ENCODE data around the gene MCC. TPM values are rescaled to one million over a fixed set of nuclear protein-coding genes. Genes with fewer than 3 reads are reported as not detected.

MCC gene
- total RNA-seq, 4 donors from 2014 or later: 57.7 to 91.5 (median 76.0) TPM

GRCh38 chr5:113020461-113021273 is 467.6 kb downstream of the MCC start:
- no peak overlapping the region for H3K4me3 ChIP-seq (ENCODE audit: low read depth, poor library complexity, severe bottlenecking)
- 89 to 91% methylated on average over 11 of the region's 11 CpGs for WGBS, 2 donors
- intact Hi-C loops (cut with DNase I; ENCODE audit: low total_unique reads): no loop called here
- DNase-seq (ENCODE audit: low spot score in 2 of 2): no peak
- TF ChIP-seq CTCF (IDR thresholded peaks at IDR 0.05) (no peak), POLR2A (IDR thresholded peaks at IDR 0.05) (no peak)

DNA sequence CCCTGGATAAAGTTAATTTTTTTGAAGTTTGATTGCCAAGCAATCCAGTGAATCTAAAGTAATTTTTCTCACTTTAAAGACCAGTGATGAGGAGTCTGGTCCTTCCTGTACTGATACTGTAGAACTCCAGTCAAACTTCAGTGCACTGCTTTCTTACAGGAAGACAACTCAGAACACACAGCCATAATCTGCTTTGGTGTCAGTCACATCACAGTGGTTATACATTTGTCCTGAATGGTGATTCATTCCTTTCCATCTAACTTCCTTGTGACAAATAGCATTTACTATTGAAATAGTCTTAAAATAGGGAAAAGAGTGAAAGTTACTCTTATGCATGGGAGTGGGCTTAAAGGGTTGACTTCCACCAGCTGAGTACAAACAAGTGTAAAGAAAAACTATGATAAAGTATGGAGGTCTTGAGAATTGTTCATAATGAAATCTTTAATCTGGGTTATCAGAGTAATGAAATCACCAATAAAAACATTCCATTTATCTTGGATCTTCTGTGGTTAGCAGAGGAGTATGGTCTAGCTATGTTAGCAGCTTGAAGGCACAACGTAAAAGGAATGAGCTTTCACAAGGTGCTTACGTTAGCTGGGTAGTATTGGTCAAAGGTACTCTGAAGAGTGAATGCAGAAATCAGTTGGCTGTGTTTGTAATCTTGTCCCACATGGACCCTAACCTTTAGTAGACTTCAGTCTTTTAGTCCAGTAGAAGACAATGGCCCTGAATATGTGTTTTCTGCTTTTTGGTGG is 470.2 kb downstream of the MCC start:
- H3K4me3 ChIP-seq (ENCODE audit: low read depth, poor library complexity, severe bottlenecking): no peak overlapping the region
- intact Hi-C loops (cut with DNase I; ENCODE audit: low total_unique reads): no loop called here
- 92 to 93% methylated on average over 2 of the region's 2 CpGs for WGBS, 2 donors
- TF ChIP-seq POLR2A (IDR thresholded peaks at IDR 0.05) (no peak), CTCF (IDR thresholded peaks at IDR 0.05) (no peak)
- DNase-seq (ENCODE audit: low spot score in 2 of 2): no peak

- no peak overlapping the region for H3K4me3 ChIP-seq (ENCODE audit: low read depth, poor library complexity, severe bottlenecking)
- TF ChIP-seq POLR2A (IDR thresholded peaks at IDR 0.05): no peak
- no peak for TF ChIP-seq CTCF (IDR thresholded peaks at IDR 0.05)
- WGBS, 2 donors: 50 to 54% methylated on average over 1 of the region's 1 CpG
- DNase-seq (ENCODE audit: low spot score in 2 of 2): no peak
- intact Hi-C loops (cut with DNase I; ENCODE audit: low total_unique reads): no loop called here
These were observed 482.8 kb downstream of the MCC start for GRCh38 chr5:113005454-113005853.

DNA sequence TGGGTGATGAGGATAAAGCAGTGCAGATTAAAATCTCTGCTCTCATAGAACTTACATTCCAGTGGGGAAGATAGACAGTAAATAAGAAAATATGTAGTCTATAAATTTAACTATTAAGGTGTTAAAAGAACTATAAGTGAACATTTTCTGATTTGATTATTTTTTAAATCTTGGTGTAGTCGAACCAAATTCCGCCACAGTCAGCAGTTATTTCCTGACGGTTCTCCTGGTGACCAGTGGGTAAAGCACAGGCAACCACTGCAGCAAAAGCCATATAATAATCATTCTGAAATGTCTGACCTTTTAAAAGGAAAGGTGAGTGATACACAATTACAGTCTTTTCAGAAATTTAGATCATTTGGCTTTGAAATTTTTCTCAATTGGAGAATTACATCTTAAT is 484.5 kb downstream of the MCC start:
- DNase-seq (ENCODE audit: low spot score in 2 of 2): no peak
- 77 to 85% methylated on average over 3 of the region's 3 CpGs for WGBS, 2 donors
- no peak for TF ChIP-seq POLR2A (IDR thresholded peaks at IDR 0.05)
- no peak for TF ChIP-seq CTCF (IDR thresholded peaks at IDR 0.05)
- H3K4me3 ChIP-seq (ENCODE audit: low read depth, poor library complexity, severe bottlenecking): no peak overlapping the region
- intact Hi-C loops (cut with DNase I; ENCODE audit: low total_unique reads): no loop called here

- TF ChIP-seq POLR2A (IDR thresholded peaks at IDR 0.05): no peak
- TF ChIP-seq CTCF (IDR thresholded peaks at IDR 0.05): no peak
- no peak for DNase-seq (ENCODE audit: low spot score in 2 of 2)
- H3K4me3 ChIP-seq (ENCODE audit: low read depth, poor library complexity, severe bottlenecking): no peak overlapping the region
- intact Hi-C loops (cut with DNase I; ENCODE audit: low total_unique reads): no loop called here
- 95 to 97% methylated on average over 5 of the region's 5 CpGs for WGBS, 2 donors
These were observed 485.8 kb downstream of the MCC start for GRCh38 chr5:113002423-113002822.
